Measurements from ENCODE around the gene RNF11.
"Not testable (repeated sequence)": the region's sequence is repeated elsewhere in the genome, so short reads cannot be mapped to it uniquely, and the experiment has no call there.

The RNF11 gene

GRCh38 chr1:51235673-51236530 is at the start of gene RNF11:
Gene RNF11, plus strand, starts transcription at chr1:51236273. Its CDS starts 484 bp downstream, at chr1:51236757.
- DNase-seq (ENCODE audit: low read depth in 4 of 4, low spot score in 1 of 4): peak; percentile 77 to 91 (median 86)

- DNase-seq (ENCODE audit: low read depth in 4 of 4, low spot score in 1 of 4): no peak
Measured at GRCh38 chr1:51188230-51188629, 47.8 kb upstream of the RNF11 start.

DNA sequence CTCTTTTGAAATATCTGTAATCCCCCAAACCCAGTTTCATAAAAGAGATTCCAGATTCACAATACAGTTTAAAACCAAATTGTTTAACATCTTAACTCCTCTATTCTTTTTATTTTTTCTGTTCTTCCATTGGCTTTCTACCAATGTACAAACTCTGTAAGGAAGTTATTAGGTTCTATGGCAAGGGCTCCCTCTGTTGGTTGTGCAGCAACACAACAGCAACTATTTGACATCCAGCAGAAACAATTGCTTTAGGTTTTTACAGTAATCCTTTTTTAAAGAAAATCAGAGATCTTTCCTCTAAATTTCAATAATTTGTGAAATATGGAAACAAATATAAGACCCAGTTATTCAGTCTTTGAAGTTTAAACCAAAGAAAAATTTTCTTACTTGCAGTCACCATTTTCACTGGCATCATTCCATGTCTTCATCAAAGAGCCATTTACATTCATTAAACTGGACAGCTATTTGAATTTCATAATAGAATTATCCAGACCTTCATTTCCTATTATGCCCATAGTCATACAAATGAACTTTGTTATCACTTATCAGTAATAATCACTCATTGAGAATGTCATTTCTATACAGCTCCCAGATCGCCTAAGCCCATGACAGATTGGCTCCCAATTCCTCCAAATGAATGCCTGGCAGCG is 46.5 kb upstream of the RNF11 start:
- peak; percentile 6 to 18 (median 12) for DNase-seq (ENCODE audit: low read depth in 4 of 4, low spot score in 1 of 4)

- no peak for DNase-seq (ENCODE audit: low read depth in 4 of 4, low spot score in 1 of 4)
Measured at GRCh38 chr1:51190961-51191360, 45.1 kb upstream of the RNF11 start.

- peak; percentile 25 to 36 (median 32) for DNase-seq (ENCODE audit: low read depth in 4 of 4, low spot score in 1 of 4)
Measured at GRCh38 chr1:51192213-51192843, 43.7 kb upstream of the RNF11 start.

GRCh38 chr1:51193564-51193963 is 42.5 kb upstream of the RNF11 start:
- no peak for DNase-seq (ENCODE audit: low read depth in 4 of 4, low spot score in 1 of 4)

DNA sequence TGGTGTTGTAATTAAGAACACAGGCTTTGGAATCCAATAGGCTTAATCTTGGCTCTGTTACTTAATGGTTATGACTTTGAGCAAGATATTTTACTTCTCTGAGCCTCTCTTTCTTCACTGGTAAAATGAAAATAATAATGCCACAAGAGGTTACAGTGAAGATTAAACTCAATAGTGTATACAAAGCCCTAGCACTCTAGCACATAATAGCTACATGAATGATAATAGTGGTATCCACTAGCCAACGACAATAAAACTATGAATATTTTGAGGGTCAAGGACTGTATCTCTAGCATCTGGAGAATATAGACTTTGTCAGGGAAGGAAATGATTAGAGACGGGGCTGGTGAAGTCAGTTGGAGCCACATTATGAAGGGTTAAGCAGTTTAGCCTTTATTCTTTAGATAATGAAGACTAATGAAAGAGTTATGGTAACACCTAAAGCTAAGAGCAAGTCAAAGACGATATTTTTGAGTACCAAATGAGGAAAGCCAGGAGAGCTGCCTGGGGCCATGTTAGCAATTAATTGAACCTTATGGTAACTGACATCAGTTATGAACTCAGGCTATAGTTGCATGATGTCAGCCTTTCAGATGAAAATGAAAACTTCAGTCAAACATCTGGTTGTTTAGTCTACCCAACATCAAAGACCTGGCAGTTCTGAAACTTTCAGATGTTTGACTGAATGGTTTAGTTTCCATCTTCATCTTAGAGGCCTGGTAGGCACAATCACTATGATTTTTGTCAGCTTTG is 32.8 kb upstream of the RNF11 start:
- no peak for DNase-seq (ENCODE audit: low read depth in 4 of 4, low spot score in 1 of 4)

GRCh38 chr1:51203874-51204245 is 32.2 kb upstream of the RNF11 start:
- no peak for DNase-seq (ENCODE audit: low read depth in 4 of 4, low spot score in 1 of 4)

GRCh38 chr1:51210055-51210454 is 26.0 kb upstream of the RNF11 start:
- no peak for DNase-seq (ENCODE audit: low read depth in 4 of 4, low spot score in 1 of 4)

- DNase-seq (ENCODE audit: low read depth in 4 of 4, low spot score in 1 of 4): no peak
Measured at GRCh38 chr1:51210676-51211075, 25.4 kb upstream of the RNF11 start.

DNA sequence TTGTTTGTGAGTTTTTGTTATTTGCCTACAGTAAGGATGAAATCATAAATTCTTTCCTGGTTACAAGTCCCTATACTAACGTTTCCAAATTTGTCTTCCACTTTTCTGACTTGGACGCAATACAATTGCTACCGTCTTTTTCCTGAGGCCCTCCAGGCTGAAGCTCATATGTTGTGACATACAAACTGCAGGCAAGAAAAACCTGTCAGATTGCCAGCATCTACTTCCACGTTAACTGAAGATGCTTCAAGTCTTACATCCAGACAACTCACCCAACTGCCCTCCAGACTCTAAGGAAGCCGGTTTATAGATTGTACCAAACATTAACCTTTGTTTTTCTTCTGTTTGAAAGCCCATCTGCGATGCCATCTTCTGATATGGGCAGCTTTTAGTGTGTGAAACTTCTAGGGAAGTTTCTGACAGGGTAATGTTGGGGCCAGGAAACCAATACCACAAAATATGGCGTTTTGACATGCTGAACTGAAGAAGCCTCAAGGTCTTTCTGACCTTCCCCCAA is 21.4 kb upstream of the RNF11 start:
- DNase-seq (ENCODE audit: low read depth in 4 of 4, low spot score in 1 of 4): no peak

GRCh38 chr1:51215169-51215568 is 20.9 kb upstream of the RNF11 start:
- DNase-seq (ENCODE audit: low read depth in 4 of 4, low spot score in 1 of 4): no peak

DNA sequence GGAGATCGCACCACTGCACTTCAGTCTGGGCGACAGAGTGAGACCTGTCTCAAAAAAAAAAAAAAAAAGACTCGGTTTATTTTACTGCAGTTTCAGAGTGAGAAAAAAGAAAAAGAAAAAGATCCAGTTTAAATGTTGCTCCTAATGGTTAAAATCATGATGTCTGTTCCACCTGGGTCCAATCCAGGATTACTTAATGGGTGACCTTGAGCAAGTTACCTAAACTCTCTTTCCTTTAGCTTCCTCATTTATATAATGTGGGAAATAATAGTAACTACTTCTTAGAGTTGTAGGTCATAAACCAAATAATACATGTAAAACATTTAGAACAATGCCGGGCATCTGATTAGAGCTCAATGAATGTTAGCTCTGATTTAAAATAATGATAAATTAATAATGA is 19.4 kb upstream of the RNF11 start:
- no peak for DNase-seq (ENCODE audit: low read depth in 4 of 4, low spot score in 1 of 4)

DNA sequence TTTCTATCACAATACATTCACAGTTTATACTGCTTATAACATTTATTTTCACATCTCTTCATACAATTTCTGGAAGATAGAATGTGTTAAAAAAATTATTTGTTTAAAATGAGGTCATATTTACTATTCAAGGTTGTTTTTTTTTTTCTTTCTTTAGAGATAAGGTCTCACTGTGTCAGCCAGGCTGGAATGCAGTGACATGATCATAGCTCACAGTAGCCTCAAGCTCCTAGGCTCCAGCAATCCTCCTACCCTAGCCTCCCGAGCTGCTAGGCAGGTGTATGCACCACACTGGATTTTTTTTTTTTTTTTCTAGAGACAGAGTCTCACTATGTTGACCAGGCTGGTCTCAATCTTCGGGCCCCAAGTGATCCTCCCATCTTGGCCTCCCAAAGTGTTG is 19.0 kb upstream of the RNF11 start:
- no peak for DNase-seq (ENCODE audit: low read depth in 4 of 4, low spot score in 1 of 4)

GRCh38 chr1:51218570-51218969 is 17.5 kb upstream of the RNF11 start:
- no peak for DNase-seq (ENCODE audit: low read depth in 4 of 4, low spot score in 1 of 4)

DNA sequence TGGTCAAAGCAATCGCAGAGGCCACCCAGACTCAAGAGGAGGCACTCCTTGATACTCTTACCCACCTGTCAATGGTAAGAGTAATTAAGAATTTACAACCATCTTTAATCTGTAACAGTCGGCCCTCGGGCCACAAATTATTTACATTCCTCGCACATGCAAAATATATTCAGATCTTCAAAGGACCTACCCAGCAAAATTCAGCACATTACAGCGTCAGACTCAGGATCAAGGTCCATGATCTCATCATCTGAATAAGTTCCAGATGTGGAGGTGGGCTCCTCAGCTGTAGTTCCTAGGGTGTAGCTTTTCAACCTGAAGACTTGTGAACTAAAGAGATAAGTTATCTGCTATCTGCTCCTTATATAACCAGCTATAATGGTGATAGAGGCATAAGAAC is 17.1 kb upstream of the RNF11 start:
- DNase-seq (ENCODE audit: low read depth in 4 of 4, low spot score in 1 of 4): no peak

- not testable (repeated sequence) for DNase-seq (ENCODE audit: low read depth in 4 of 4, low spot score in 1 of 4)
Measured at GRCh38 chr1:51221529-51221928, 14.5 kb upstream of the RNF11 start.

- no peak for DNase-seq (ENCODE audit: low read depth in 4 of 4, low spot score in 1 of 4)
Measured at GRCh38 chr1:51222136-51222787, 13.8 kb upstream of the RNF11 start.

DNA sequence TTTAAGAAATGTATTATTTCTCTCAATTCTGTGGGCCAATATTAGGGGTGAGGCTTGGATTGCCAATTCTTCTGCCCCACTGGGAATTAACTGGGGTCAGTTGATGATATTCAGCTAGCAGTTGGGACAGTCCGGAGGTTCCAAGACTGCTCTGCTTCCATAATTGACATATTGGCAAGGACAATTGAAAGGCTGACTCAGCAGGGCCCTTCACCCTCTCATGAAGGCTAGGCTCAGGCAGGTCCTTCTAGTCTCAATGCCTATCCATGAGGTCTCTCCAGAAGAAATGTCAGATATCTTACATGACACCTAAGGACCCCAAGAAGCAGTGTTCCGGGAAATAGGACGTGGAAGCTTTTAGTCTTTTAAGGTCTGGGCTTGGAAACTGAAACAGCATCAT is 13.3 kb upstream of the RNF11 start:
- DNase-seq (ENCODE audit: low read depth in 4 of 4, low spot score in 1 of 4): no peak

- DNase-seq (ENCODE audit: low read depth in 4 of 4, low spot score in 1 of 4): no peak
Measured at GRCh38 chr1:51224255-51224654, 11.8 kb upstream of the RNF11 start.
